LNCAP (cell line): Measurements from ENCODE around the gene HTR2A.

Source experiments
- TF ChIP-seq, protein P1 (sequence below): fragments of 450-650 bp; IDR thresholded peaks from 2 replicates; pipeline ENCODE4 v1.5.1; 2017; ENCODE audit warnings: mild to moderate bottlenecking

HTR2A gene

DNA sequence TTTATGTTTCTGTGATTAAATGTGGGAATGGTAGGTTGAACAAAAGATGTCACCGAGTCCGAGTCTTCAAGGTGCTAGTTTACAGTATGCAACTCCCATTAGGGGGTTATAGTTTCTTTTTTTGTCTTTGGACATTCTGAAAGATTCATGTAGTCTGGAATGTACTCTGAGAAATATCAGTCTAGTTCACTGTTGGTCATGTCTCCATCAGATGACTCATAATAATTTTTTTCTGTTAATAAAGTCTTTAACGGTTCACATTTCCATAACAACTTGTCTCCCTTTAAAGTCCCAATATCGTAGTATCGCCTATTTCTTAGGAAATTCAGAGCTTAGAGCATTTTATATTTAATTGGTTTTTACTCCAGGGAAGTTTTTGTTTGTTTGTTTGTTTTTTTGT, 86.4 kb downstream of the HTR2A start:
- TF ChIP-seq, protein P1, sequence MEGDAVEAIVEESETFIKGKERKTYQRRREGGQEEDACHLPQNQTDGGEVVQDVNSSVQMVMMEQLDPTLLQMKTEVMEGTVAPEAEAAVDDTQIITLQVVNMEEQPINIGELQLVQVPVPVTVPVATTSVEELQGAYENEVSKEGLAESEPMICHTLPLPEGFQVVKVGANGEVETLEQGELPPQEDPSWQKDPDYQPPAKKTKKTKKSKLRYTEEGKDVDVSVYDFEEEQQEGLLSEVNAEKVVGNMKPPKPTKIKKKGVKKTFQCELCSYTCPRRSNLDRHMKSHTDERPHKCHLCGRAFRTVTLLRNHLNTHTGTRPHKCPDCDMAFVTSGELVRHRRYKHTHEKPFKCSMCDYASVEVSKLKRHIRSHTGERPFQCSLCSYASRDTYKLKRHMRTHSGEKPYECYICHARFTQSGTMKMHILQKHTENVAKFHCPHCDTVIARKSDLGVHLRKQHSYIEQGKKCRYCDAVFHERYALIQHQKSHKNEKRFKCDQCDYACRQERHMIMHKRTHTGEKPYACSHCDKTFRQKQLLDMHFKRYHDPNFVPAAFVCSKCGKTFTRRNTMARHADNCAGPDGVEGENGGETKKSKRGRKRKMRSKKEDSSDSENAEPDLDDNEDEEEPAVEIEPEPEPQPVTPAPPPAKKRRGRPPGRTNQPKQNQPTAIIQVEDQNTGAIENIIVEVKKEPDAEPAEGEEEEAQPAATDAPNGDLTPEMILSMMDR, result no peak

DNA sequence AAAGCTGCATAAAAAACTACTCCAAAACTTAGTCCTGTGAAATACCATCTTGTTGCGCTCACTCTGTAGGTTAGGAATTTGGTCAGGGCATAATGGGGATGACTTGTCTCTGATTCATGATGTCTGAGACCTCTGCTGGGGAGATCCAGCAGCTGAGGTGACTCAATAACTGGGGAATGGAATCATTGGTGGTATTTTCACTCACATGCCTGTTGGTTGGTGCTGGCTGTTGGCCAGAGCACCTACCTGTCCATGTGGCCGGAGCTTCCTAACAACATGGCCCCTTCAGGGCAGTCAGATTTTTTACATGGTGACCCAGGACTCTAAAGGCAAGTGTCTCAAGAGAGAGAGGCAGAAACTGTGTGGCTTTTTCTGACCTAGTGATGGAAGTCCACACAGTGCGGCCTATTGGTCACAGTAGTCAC, 92.5 kb downstream of the HTR2A start:
- TF ChIP-seq, protein P1, result no peak

DNA sequence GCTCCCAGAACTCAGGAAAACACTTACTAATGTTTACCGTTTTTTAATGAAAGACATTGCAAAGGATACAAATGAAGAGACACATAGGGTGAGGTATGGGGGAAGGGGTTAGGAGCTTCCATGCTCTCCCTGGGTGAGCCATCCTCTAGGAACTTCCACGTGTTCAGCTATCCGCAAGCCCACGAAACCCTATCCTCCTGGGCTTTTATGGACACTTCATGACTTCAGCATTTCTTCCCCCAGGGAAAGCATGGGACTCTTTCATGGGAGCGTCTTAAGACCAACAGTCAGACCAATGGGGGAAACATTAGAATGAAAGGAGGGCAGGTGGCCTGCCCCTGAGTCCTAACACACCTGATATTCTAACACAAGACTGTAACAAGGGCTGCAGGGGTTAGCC, 93.3 kb downstream of the HTR2A start:
- TF ChIP-seq, protein P1, result no peak

DNA sequence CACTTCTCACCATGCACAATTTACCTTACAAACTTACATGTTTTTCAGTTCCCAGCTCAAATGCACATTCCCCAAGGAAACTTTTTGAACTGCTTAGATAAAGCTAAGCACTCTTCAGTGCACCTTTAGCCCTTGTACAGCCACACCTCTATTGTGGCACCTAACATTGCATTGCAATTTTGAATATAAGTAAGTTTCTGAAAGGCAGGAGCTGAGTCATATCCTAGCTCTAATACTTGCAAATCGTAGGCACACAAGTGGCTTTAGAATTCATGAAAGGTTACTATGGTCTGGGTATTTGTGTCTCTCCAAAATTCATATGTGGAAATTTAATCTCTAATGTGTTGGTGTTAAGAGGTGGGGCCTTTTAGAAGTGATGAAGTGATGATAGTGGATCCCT, 95.0 kb downstream of the HTR2A start:
- TF ChIP-seq, protein P1, result no peak

DNA sequence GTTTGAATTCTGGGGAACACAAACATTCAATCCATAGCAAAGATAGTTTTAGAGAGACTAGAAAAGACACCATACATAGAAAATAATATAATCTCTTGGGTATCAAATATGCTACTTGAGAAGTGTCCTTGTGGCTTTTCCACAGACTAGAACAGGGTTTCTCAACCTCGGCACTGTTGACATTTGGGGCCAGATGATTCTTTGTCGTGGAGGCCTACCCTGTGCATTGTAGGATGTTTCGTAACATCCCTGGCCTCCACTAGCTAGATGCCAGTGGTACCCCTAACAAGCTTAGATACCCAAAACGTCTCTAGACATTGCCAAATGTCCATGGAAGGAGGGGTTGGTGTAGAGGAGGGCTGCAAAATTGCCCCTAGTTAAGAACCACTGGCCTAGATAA, 97.7 kb downstream of the HTR2A start:
- TF ChIP-seq, protein P1, result no peak

DNA sequence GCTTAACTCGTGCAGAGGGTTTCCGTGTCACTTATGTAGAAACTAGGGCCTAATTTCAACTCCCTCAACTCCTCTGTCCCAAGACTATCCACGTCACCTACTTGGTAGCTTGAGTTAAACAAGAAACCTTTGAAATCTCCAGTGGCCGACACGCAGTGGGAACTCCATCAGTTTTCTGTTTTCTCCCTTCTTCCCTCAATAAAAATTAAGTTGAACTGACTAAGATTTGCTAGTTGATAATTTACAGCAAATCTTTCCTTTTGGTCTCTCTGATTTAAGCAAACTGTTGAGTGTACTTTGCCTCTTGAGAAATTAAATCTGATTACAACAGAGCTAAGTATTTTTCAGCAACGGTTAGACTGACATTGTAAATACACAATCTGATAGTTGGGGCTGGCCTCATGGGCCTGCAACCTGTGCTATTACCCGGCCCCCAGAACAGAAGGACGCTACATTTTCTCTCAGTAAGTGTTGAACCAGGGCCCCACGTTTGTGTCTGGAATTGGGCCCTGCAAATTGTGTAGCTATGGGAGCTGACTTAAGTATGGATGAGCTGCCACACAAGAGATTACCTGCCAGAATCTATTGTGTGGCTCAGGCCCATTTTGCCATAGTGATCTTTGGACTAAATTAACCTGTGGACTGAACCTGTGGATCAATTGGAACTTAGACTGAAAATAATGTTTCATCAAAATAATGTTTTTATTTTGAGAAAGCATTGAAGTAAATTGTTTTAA, 99.2 kb downstream of the HTR2A start:
- TF ChIP-seq, protein P1, result no peak

DNA sequence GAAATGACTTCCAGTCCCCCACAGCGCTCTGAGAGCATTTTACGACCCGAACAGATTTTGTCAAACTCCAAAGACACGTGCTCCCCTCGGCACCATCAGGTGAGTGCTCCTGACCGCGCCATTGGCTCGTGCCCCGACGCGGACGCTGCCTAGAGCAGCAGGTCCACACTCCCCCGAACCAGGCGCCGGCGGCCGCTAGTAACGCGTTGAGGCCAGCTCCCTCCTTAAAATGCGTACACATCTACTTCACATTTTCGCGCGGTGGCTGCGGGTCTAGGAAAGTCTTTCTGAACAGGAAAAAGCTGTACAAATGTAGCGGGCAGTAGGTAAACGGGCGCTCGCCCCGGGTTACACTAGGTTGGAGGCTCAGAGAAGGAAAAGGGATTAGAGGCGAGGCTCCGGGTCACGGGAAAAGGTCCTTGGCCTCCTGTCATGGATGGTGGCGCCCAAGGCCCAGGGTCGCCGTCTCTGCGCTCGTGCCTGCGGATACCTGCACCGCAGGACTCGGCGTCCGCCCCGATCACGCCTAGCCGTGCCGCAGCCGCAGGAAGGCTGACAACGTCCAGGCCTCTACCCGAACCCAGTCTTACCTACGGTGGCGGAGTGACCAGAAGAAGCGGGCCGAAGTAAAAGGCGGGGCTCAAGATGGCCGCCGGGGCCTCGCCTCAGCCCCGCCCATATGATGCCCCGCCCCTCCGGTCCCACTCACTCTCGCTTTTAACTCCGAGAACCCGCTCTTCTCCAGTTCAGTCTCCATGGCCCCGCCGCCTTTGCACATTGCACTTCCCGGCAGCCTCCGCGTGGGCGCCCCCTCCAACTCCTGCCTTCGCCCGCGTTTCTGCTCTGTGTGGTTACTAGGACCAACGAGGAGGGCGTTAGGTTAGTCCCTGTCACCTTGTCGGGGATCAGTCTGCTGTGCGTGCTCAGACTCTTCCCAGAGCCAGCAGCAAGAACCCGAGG, 100.1 kb downstream of the HTR2A start, which contains the start of gene ESD:
Gene ESD, minus strand, starts transcription at position 647 of the 960 bp plus-strand sequence. CDS start 5,748 bp downstream, outside the sequence.
- TF ChIP-seq, protein P1, result no peak
